GM21529 (cell line): ENCODE results near the gene IGFBP7.

Source experiments
- ATAC-seq: cut with Tn5 transposase; IDR thresholded peaks from one replicate; pipeline ENCODE4 v1.9.1; 2021; ENCODE audit not compliant: unreplicated experiment

Gene IGFBP7

DNA sequence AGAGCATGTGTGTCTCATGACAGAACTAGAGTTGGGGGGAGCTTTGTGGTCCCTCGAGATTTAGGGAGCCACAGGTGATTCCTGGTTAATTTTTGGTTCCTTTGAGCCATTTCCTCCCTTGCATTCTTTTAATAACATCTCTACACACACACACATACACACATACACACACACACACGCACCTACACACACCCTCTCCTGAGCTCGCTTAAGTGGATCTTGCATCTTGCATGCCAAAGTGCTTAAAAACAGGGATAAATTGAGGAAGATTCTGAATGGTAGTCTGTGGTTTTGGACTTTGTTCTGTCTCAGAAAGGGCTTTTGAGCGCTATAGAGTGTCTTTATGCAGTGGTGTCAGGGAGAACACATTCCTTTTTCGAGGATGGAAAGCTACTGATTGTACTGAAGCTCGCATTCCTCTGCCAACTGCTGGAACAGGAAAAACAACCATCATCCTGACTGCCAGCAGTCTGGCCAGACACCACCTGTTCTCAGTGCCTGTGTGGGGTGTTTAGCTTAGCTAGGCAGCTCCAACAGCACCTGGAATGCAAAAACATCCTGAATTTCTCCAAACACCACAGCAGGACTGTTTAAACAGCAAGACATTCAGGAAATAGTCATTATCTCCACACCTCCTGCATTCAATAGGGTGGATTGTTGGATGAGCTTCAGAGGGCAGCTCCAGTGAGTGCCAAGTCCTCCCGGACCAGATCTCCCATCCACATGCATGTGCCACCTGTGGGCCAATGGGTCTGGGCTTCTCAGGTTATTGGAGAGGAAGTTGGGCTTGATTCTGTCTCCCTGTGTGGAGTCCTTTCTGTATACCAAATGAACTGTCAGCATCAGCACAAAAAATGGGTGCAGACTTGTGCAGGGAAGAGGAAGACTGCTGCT, 21.9 kb upstream of the IGFBP7 start:
- ATAC-seq = no peak

DNA sequence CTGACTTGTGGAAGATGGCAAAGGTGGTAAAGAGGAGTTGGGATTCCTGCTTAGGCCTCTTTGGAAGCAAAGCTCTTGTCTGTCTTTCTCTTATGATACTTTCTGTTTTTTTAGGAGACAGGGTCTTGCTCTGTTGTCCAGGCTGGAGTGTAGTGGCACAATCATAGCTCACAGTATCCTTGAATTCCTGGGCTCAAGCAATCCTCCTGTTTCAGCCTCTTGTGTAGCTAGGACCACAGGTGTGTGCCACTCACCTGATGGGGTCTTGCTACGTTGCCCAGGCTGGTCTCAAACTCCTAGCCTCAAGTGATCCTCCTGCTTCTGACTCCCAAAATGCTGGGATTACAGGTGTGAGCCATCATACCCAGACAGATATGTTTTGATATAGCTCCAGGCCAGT, 19.3 kb upstream of the IGFBP7 start:
- no peak for ATAC-seq

DNA sequence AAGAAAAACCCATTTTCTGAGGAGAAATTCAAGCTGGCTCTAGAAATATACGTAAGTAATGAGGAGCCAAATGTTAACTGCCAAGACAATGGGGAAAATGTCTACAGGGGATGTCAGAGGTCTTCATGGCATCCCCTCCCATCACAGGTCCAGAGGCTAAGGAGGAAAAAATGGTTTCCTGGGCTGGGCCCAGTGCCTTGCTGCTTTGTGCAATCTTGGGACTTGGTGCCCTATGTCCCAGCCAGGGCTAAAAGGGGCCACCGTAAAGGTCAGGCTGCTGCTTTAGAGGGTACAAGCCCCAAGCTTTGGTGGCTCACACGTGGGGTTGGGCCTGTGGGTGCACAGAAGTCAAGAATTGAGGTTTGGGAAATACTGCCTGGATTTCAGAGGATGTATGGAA, 17.2 kb upstream of the IGFBP7 start:
- no peak for ATAC-seq

DNA sequence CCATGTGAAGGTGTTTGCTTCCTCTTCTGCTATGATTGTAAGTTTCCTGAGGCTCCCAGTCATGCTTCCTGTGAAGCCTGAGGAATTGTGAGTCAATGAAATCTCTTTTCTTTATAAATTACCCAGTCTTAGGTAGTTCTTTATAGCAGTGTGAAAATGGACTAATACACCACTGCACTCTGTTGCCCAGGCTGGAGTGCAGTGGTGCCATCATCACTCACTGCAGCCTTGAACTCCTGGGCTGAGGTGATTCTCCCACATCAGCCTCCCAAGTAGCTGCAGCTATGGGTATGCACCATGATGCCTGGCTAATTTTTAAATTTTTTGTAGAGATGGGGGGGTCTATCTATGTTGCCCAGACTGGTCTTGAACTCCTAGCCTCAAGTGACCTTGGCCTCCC, 15.8 kb upstream of the IGFBP7 start:
- ATAC-seq = no peak

DNA sequence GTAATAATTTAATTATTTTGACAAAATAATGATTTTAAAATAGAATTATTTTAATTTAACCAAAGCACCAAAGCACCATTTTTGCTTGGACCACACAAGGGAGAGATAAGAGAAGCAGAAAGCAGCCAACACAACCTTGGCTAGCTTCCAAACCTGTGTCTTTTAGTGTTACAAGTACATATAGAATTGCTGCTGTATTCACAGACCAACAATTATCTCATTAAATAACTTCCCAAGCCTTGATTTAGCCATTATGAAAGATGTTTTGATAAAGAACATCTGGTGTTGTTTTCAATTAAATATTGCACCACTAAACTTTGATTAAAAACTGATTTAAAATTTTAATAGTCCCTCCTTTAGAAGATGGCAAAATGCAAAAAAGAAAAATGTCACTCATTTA, 14.0 kb upstream of the IGFBP7 start:
- ATAC-seq = no peak

DNA sequence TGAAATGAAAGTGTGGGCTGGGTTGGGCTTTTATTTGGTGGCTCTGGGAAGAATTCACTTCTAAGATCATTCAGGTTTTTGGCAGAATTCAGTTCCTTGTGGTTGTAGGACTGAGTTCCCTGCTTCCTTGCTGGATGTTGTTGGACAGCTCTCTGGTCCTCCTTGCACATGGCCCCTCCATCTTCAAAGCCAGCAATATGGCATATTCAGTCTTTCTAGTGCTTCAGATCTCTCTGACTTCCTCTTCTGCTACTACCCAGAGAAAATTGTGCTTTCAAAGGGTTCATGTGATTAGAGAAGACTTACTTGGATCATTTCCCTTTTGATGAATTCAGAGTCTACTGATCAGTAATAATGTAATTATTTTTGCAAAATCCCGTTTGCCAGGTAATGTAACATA, 12.8 kb upstream of the IGFBP7 start:
- no peak for ATAC-seq

DNA sequence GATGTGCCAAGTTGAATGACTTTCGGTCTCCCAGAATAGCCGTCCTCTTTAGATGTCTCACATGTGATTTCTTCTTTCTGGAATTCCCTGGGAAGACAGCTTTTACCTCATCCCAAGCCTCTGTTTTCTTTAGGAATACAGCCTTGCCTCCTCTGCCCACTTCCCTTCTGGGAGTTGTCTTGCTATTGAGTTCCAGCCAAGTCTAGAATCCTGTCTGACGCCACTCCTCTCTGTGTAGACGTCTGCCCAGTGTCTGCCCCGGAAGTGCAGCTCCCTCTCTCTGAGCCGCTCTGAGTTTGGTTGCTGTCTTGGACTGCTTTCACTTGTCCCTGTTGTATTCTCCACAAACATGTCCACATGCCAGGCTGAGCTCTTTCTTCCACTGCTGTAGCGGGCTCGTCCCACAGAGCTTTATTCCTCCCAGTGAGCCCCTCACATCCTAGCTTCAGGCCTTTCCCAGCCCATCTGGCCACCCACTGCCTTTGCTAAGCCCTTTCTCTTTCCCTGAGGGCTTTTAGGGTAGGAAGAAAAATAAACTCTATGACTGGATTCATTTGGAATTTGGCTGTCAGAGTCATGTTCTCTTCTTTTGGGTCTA, 9.0 kb upstream of the IGFBP7 start:
- ATAC-seq = no peak

DNA sequence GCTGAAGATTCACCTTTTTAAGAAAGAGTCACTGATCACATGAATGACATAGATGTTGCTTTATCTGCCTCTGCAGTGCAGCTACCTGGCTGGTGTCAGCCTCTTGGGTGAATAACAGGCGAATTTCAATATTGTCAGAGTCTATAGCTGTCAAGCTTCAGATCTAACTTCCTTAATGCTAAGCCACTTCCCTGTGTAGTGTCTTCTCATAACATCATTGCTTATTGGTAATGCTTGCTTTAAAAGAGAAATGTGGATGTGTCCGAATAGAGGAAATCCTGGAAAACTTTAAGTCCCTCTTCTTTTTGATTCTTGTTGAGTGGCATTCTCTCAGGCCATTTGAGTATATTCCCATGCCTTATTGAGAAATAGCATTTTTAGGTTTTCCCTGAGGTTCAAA, 7.3 kb upstream of the IGFBP7 start:
- no peak for ATAC-seq

DNA sequence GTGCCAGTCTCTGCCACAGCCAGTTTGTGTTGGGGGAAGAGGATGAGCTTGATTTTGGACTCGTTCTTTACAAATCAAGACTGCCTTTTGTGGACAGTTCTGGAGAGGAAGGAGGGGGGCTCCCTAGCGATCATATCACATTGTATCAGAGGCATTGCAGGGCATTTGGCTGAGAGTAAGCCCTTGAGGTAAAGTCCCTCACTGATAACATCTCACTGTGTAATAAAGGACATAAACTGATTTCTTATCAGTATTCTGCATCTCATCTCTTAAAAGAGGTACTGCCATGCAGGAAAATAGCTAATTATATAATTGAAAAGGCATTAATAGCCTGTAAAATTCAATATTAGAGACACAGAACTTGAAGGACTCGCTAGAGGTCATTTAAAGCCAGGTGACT, 6.1 kb upstream of the IGFBP7 start:
- no peak for ATAC-seq

DNA sequence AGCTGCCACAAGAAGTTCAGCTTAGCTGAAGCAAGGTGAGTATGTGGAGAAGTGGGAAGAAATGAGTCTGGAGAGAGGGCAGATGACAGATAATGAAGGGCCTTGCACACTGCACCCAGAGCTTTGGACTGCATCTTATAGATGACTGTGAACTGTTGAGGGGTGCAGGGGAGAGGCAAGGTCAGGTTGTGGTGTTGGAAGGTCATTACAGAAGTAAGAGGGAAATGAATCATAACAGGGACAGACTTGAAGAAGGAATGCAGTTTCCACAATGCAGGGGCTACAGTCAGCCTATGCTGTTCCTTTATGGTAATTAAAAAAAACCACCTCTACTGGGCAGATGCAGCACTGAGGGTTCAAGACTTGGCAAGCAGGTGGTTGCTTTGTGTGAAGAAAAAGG, 4.8 kb upstream of the IGFBP7 start:
- ATAC-seq = no peak

DNA sequence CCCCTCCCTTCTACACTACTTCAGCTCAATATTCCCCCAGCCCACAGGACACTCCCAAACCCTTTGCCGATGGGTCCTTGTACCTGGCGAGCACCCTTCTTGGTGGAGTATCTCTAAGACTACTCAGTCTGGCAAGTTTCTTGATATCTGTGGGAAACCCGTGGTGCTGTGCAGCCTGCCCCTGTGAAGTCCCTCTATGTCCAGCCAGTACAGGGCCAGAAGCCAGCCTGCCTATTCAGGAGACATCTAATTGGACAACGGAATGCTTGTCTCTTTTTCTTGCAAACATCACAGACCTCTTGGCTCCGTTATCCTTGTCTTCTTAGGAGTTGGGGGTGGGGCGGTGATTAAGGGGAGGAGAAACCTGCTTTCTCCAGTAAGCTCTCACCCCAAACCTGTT, 3.7 kb upstream of the IGFBP7 start:
- ATAC-seq = no peak

DNA sequence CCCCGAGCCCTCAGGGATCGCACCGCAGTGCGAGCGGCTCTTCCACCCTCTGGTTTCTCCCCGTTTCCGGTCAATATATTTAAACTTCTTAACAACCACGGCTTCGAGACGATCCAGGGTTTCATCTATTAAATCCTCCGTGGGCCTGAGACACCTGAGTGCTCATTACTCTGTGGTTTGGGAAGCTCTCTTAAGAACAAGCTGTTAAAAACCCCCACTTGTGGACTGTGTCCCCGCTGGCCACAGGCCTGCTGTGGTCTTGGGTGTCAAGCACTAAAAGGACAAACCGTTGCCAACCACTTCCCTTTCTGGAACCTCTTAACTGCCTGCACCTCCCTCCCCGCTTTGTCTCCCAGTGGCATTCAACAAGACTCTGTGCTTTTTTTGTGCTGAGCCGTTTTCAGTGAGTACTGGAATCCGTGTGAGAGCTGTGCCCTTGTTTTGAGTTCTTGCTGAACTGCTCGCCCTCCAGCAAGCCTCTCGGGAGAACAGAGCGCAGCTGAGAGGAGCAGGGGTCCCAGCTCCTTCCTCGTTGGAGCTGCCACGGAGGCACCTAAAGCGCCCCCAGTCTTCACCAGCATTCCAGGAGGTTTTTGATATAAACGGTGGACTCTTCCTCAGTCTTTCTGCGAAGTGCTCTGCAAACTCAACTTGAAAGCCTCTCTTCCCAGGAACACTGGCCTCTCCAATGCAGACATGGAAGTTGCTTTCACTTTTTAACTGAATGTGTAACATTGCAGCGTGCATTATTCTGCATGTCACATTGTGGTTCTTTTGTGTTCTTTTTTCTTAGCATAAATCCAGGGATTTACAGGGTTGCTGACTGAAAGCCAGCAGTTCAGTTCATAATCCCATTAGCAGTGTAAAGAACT, 691 bp upstream of the IGFBP7 start:
- ATAC-seq = no peak

DNA sequence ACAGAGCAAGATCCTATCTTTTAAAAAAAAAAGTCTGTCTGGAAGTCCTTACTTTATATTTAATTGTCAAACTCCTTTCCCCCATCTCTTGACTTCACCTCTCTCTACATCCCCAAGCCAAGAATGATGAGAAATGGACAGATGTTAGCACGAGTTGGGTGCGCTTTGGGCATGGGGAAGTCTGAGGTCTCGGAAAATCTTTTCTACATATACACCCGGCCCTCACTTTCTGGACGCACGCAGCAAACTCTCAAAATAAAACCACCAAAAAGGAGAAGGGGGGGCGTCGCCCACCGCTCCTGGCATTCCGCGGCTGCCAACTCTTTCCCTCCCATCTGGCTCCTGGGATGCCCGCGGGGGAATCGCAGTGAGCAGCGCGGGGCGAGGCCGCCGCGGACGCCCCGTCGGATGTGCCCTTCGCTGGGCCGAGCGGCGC, 756 bp downstream of the IGFBP7 start:
- ATAC-seq = no peak

DNA sequence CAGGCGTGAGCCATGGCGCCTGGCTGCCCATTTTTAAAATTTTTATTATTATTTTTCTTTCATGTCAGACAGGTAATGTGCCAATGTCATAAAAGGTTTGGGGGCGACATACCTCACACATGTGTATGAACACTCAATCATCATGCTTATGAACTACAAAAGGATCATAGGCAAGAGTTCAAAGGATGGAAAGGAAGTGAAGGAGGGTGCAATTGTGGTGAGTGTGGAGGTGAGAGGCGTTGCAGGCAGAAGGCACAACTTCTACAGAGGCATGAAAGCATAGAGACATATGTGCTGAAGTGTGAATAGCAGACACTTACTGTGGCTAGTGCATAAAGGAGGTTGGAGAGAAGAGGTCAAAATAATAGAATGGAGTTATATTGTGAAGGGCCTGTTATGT, 4.0 kb downstream of the IGFBP7 start:
- ATAC-seq = no peak

DNA sequence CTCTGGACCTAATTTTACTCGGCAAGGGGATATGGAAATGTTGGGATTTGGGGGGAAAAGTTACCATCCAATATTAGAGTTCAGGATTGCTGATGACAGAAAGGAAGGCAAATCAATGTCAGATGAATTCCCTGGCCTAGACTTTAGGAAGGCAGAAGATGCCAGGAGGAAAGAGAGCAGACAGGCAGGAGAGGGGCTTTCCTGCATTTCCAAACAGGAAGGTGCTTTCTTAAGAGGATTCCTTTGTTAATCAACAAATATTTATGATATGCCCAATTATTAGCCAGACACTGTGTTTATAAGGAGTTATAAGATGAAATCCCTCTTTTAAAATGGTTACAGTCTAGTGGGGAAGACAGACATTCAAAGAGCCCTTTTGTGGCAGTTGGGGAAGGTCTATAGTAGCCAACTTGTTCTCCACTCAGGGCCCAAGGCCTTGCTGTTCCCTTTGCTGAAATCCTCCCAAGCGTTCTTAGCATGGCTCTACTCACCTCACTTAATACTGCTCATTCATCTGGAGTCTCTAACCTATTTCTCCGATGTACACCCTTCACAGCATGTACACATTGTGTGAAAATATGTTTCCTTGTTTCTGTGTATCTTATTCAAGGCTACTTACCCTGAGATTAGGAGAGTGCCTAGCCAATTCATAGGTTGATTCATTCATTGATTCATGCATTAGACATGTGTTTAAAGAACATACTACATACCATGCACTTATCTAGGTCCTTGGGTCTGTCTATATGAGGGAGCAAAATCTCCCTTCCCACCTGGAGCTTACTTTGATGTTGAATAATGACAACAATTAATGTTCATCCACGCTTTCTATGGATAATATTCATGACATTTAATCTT, 5.3 kb downstream of the IGFBP7 start:
- no peak for ATAC-seq

DNA sequence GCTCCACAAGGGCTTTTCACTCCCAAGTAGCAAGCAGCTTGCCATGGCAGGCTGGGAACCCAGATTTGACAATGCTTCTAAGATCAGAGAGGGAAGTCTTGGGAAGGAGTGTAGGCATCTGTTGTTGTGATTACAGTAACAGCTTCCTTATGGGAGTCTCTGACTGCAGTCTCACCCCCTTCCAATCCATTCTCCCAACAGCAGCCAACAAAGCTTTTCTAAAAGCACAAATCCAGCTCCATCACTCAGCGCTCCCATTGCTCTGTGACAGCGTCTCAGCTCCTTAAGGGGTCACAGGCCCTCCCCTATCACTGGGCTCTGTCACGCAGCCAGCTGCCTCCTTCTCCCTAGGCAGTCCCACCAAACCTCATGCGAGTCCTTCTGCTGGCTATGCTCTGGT, 7.1 kb downstream of the IGFBP7 start:
- ATAC-seq = no peak

DNA sequence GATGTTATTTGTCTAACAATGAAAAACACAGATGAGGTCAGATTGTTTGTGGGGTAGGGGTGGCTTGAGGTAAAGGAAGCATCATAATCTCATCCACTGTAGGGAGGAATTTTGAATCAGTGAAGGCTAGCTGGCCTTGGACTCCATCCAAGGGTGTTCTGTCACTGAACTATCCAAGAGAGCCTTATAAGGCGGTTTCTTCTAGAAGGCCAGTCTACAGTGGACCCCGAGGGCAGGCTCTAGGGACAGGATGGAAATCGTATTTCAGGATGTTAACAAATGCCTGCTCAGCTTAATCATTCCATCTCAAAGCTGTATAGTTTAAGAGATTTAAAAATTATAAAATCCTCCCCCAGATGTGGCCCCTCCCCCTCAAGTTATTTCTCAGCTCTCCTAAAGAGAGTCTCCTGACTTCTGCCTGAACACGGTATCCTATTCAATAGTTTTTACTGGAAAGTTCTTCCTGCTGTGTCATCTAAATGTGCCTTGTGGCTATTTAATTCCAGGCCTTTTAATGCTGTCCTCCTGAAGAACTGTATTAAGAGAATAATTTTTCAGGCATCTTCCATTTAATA, 8.0 kb downstream of the IGFBP7 start:
- no peak for ATAC-seq

DNA sequence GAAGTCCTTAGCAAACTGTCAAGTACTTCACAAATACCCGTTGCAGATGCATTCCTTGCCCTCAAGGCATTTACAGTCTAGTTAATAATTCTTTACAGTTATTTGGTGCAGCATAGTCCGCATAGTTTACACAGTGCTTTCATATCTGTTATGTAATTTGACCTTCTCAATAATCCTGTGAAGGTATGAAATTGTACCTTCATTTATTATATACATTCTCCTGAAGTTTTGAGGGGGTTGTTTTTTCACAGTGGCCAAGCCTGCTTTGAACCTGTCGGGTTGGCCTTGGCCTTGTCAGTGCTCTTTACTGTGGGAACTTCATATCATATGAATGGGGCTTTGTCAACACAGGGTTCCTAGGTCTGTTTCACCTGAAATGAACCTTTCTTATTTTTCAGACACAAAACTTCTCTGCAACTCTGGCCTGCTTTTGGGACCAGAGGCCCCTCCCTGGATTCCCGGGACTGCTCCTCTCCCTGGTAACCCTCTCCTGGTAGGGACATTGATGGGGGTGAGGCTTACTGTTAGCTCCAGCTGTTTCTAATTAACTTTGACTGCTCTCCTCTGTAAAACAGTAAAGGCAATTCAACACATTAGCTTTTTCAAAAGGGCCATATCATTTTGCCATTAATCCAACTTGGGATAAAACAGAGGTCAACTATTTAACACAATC, 9.1 kb downstream of the IGFBP7 start:
- no peak for ATAC-seq

DNA sequence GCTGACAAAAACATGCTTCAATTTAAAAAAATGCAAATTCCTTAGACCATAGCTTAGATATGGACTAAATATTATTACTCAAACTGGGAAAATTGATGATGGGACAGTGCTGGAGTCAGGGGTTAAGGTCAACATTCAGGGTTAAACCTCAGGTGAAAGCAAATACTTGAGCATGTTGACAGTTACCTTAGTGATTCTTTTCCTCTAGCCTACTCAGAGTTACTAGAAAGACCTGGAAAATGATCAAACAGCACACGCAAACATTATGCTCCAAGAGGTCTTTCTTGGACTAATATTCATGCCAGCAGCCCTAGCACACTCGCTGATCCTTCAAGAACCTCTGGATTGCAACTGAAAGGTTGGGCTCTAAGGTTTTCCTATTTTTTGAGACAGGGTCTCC, 10.8 kb downstream of the IGFBP7 start:
- ATAC-seq = no peak

DNA sequence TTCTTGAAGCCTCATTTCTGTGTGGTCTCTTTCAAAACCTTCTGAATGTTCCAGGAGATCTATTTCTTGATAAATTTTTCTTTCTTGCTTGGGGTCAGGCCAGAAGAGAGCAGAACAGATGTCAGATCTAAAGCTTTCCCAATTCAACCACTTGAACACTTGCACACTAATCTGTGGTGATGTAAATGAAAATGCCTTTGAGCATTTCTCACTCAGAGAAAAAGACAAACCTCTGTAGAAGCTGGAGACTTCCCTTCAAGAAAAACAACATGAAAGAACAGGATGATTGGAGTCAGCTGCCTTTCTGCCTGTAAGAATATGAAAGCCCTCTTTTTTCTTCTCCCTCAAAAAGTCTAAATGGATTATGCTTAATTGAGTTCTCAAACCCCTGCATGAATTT, 11.2 kb downstream of the IGFBP7 start:
- ATAC-seq = no peak
